Left lung (tissue), 10 donors: Measurements from ENCODE around the gene LMF1. TPM values are rescaled to one million over a fixed set of nuclear protein-coding genes. Genes with fewer than 3 reads are reported as not detected.
A peak's percentile ranks its signal among the peaks of the same experiment; 100 is the strongest.

Experiments
- ATAC-seq: fragments of 200-7000 bp; cut with Tn5 transposase; one replicate; pipeline ENCODE4 v1.9.1; 2020; ENCODE audit warnings: moderate library complexity
- DNase-seq, 4 donors: peaks; one replicate each; pipeline ENCODE4 v3.0.0-alpha.2; 2013 to 2020
- H3K27ac ChIP-seq, 2 donors: fragments of 200-600 bp; sonication (generic) in 1 of 2; one replicate each; pipeline versions ENCODE4 v1.5.0 to v1.8.0; 2020 to 2021
- H3K27me3 ChIP-seq, 2 donors: fragments of 200-600 bp; sonication (generic) in 1 of 2; one replicate each; pipeline versions ENCODE4 v1.5.0 to v1.8.0; 2020 to 2021
- H3K36me3 ChIP-seq, 2 donors: fragments of 200-600 bp; sonication (generic) in 1 of 2; one replicate each; pipeline versions ENCODE4 v1.5.0 to v1.8.0; 2020 to 2021
- H3K4me1 ChIP-seq, 2 donors: fragments of 200-600 bp; one replicate each; pipeline ENCODE4 v1.8.0; 2021
- H3K4me3 ChIP-seq, 2 donors: fragments of 200-600 bp; sonication (generic) in 1 of 2; one replicate each; pipeline versions ENCODE4 v1.5.0 to v1.8.0; 2020 to 2021; ENCODE audit warnings: mild to moderate bottlenecking in 1 of 2
- H3K9me3 ChIP-seq, 2 donors: fragments of 200-600 bp; sonication (generic) in 1 of 2; one replicate each; pipeline versions ENCODE4 v1.5.0 to v1.8.0; 2020 to 2021
- intact Hi-C, 2 donors: fragments of 100-400 bp; cut with DNase I; formaldehyde crosslinking; loops; one replicate each; pipeline versions ENCODE4 v1.11.2 to v1.14.2; 2022
- polyA plus RNA-seq, 6 donors: library from polyadenylated mRNA; unstranded; fragments of 120-200 nt; gene quantifications; one replicate each; pipeline ENCODE4 v1.2.1, GENCODE V29; 2013; ENCODE audit not compliant: insufficient read length in 6 of 6
- total RNA-seq, 2 donors: library from RNA; stranded (reverse); fragmentation: NEBNext Ultra II Directional; extraction: Animal tissue kit (Norgen Biotek cat#: 25700); gene quantifications; one replicate each; pipeline ENCODE4 v1.2.1, GENCODE V29; 2021
- TF ChIP-seq, protein P1 (sequence below), 2 donors: fragments of 200-600 bp; sonication (generic) in 1 of 2; IDR thresholded peaks; one replicate each; pipeline versions ENCODE4 v1.5.0 to v1.8.0; 2021; ENCODE audit warnings: antibody characterized with exemption in 2 of 2
- donor health status: DM: no; HTN: yes; CAD: no.
- donor health status: DM: no; HTN: no; CAD: no.

LMF1 gene
- total and polyA plus RNA-seq, 8 donors = 15.5 to 23.1 (median 20.4) TPM

- no peaks in the 10 kb centered on the region for H3K9me3 ChIP-seq
- no peak overlapping the region for H3K4me3 ChIP-seq
- intact Hi-C loops = no loop called here
- peaks cover 7 to 10% of the 10 kb centered on the region in 2 donors for H3K4me1 ChIP-seq
- peak in 1 of 4 donors; percentile 28 for DNase-seq
- H3K27me3 ChIP-seq = peaks cover 3 to 33% of the 10 kb centered on the region in 2 donors
- H3K27ac ChIP-seq = no peak overlapping the region
- TF ChIP-seq, protein P1, sequence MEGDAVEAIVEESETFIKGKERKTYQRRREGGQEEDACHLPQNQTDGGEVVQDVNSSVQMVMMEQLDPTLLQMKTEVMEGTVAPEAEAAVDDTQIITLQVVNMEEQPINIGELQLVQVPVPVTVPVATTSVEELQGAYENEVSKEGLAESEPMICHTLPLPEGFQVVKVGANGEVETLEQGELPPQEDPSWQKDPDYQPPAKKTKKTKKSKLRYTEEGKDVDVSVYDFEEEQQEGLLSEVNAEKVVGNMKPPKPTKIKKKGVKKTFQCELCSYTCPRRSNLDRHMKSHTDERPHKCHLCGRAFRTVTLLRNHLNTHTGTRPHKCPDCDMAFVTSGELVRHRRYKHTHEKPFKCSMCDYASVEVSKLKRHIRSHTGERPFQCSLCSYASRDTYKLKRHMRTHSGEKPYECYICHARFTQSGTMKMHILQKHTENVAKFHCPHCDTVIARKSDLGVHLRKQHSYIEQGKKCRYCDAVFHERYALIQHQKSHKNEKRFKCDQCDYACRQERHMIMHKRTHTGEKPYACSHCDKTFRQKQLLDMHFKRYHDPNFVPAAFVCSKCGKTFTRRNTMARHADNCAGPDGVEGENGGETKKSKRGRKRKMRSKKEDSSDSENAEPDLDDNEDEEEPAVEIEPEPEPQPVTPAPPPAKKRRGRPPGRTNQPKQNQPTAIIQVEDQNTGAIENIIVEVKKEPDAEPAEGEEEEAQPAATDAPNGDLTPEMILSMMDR (IDR thresholded peaks at IDR 0.05) = no peak
- ATAC-seq = no peak
- H3K36me3 ChIP-seq = no peaks in the 10 kb centered on the region
Observed at GRCh38 chr16:974611-975261, 4.0 kb upstream of the LMF1 start.

DNA sequence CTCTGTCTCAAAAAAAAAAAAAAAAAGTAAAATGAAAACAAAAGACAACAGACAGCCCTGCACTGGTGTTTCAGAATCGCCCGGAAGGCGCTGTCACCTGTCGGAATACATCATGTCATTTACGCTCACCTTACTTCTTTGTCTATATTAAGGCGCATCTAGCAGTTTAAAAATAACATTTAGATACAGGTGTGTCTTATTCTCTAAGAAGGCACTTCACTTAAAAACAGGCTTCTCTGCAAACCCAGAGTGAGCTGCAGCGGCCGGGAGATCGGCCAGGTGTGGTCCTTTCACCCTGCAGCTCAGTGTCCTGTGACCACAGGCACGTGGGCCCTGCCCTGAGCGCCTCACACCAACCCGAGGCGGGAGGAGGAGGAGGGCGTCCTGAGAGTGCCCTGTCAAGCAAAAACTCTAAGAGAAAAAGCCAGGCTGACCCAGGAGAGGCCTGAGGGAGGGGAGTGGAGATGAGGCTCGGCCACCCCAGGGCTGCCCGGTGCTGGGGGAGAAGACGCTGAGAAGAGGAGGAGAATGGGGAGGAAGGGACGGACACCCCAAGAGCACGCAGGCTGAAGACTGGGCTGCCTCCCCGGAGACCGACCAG lies 3.3 kb upstream of the LMF1 start:
- no peak for ATAC-seq
- intact Hi-C loops = no loop called here
- TF ChIP-seq, protein P1 (IDR thresholded peaks at IDR 0.05) = no peak
- no peak overlapping the region for H3K4me3 ChIP-seq
- no peaks in the 10 kb centered on the region for H3K9me3 ChIP-seq
- no peak overlapping the region for H3K27ac ChIP-seq
- no peaks in the 10 kb centered on the region for H3K36me3 ChIP-seq
- H3K27me3 ChIP-seq = peaks cover 0 to 27% of the 10 kb centered on the region in 2 donors
- H3K4me1 ChIP-seq = peaks cover 9 to 17% of the 10 kb centered on the region in 2 donors
- DNase-seq = peak in 1 of 4 donors; percentile 80

GRCh38 chr16:973366-973765 lies 2.6 kb upstream of the LMF1 start:
- H3K4me1 ChIP-seq = peaks cover 9 to 17% of the 10 kb centered on the region in 2 donors
- H3K4me3 ChIP-seq = no peak overlapping the region
- no peaks in the 10 kb centered on the region for H3K9me3 ChIP-seq
- intact Hi-C loops = no loop called here
- H3K36me3 ChIP-seq = peaks cover 0 to 2% of the 10 kb centered on the region in 2 donors
- peaks cover 0 to 19% of the 10 kb centered on the region in 2 donors for H3K27me3 ChIP-seq
- TF ChIP-seq, protein P1 (IDR thresholded peaks at IDR 0.05) = no peak
- no peak overlapping the region for H3K27ac ChIP-seq
- DNase-seq (peak in 1 of 4 donors; percentile 33), ATAC-seq (no peak)

DNA sequence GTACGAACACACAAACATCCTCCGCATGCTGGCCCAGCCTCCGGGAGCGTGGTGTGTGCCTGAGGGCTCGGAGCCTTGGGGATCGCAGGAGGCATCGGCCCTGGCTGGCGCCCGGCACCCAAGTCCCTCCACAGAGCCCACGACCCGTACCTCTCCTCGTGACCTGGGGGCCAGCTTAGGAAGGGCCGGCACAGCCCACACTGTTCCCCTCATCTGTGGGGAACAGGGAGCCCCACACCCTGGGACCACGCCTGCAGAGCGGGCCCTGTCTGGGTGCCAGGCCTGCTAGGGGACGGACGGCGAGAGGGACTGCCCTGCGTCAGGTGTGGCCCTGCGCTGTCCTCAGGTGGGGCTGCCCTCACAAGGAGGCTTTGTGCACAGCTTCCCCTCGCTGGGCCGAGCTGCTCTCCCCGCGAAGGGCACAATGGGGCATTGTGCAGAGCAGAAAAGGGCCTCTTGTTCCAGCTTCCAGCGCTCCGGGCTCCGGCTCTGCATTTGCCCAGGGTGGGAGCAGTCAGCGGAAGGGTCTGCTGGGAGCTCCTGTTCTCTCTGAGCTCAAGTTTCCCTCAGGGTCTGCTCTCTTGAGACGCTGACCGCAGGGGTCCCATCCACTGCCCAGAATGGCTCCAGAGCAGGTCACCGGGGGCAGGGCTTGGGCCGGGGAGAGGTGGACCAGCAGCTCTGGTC lies 1.7 kb upstream of the LMF1 start:
- H3K4me3 ChIP-seq = no peak overlapping the region
- TF ChIP-seq, protein P1 (IDR thresholded peaks at IDR 0.05) = no peak
- no peak overlapping the region for H3K27ac ChIP-seq
- intact Hi-C loops = no loop called here
- H3K9me3 ChIP-seq = no peaks in the 10 kb centered on the region
- peaks cover 0 to 16% of the 10 kb centered on the region in 2 donors for H3K27me3 ChIP-seq
- peaks cover 0 to 9% of the 10 kb centered on the region in 2 donors for H3K36me3 ChIP-seq
- ATAC-seq = no peak
- DNase-seq = peak in 1 of 4 donors; percentile 77
- H3K4me1 ChIP-seq = peaks cover 9 to 17% of the 10 kb centered on the region in 2 donors

- Histone ChIP-seq H3K27me3 (peaks cover 0 to 10% of the 10 kb centered on the region in 2 donors), H3K36me3 (peaks cover 0 to 14% of the 10 kb centered on the region in 2 donors), H3K27ac (no peak overlapping the region), H3K4me3 (no peak overlapping the region), H3K9me3 (no peaks in the 10 kb centered on the region), H3K4me1 (peaks cover 9 to 17% of the 10 kb centered on the region in 2 donors)
- DNase-seq (peak in 1 of 4 donors; percentile 37), ATAC-seq (no peak)
- intact Hi-C loops = no loop called here
- TF ChIP-seq, protein P1 (IDR thresholded peaks at IDR 0.05) = no peak
Observed at GRCh38 chr16:971981-972315, 1.2 kb upstream of the LMF1 start.
